ENCODE data around the gene ELOB. TPM values are rescaled to one million over a fixed set of nuclear protein-coding genes. Genes with fewer than 3 reads are reported as not detected.

The ELOB gene
- total and polyA plus RNA-seq, 2 of the 8 experiments (the other 6 are each of a cell fraction or from before 2014, with no cell fraction given), result 237 to 1,357 TPM

- TF ChIP-seq CHD7 (IDR thresholded peaks at IDR 0.05; ENCODE audit: insufficient replicate concordance, low read length), result no peak
- TF ChIP-seq TBP (IDR thresholded peaks at IDR 0.05; ENCODE audit: low read depth, low read length), result no peak
- no peak for TF ChIP-seq SP1 (IDR thresholded peaks at IDR 0.05; ENCODE audit: low read depth, low read length)
- no peak for TF ChIP-seq RAD21 (IDR thresholded peaks at IDR 0.05 in 1 of 2, conservative IDR thresholded peaks at IDR 0.05 in 1 of 2; ENCODE audit: low read depth in 2 of 2, low read length in 2 of 2)
- peak; percentile 27 for TF ChIP-seq ASH2L (IDR thresholded peaks at IDR 0.05; ENCODE audit: low read length)
- TF ChIP-seq HDAC6 (IDR thresholded peaks at IDR 0.05; ENCODE audit: low read depth, low read length), result no peak
- no peak for TF ChIP-seq TAF7 (optimal IDR thresholded peaks at IDR 0.05; ENCODE audit: borderline replicate concordance, low read depth, low read length)
- no peak for TF ChIP-seq RXRA (IDR thresholded peaks at IDR 0.05; ENCODE audit: insufficient read depth, low read depth, low read length)
- TF ChIP-seq CREB1 (IDR thresholded peaks at IDR 0.05), result no peak
These were observed 460 bp downstream of the ELOB start (continued) for GRCh38 chr16:2776500-2777139.
